ENCODE measurements around the gene MRAP.

Gene MRAP

GRCh38 chr21:32334980-32335531 lies 36.4 kb downstream of the MRAP start:
- TF ChIP-seq, protein P1, sequence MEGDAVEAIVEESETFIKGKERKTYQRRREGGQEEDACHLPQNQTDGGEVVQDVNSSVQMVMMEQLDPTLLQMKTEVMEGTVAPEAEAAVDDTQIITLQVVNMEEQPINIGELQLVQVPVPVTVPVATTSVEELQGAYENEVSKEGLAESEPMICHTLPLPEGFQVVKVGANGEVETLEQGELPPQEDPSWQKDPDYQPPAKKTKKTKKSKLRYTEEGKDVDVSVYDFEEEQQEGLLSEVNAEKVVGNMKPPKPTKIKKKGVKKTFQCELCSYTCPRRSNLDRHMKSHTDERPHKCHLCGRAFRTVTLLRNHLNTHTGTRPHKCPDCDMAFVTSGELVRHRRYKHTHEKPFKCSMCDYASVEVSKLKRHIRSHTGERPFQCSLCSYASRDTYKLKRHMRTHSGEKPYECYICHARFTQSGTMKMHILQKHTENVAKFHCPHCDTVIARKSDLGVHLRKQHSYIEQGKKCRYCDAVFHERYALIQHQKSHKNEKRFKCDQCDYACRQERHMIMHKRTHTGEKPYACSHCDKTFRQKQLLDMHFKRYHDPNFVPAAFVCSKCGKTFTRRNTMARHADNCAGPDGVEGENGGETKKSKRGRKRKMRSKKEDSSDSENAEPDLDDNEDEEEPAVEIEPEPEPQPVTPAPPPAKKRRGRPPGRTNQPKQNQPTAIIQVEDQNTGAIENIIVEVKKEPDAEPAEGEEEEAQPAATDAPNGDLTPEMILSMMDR (IDR thresholded peaks at IDR 0.05; ENCODE audit: insufficient read depth, low read depth, low read length, missing control alignments), result no peak
- DNase-seq (ENCODE audit: low read depth), result no peak
- no peak overlapping the region for H3K4me3 ChIP-seq (ENCODE audit: low read depth, low read length)

- DNase-seq (ENCODE audit: low read depth), result no peak
- TF ChIP-seq, protein P1 (IDR thresholded peaks at IDR 0.05; ENCODE audit: insufficient read depth, low read depth, low read length, missing control alignments), result no peak
- no peak overlapping the region for H3K4me3 ChIP-seq (ENCODE audit: low read depth, low read length)
These were observed 37.2 kb downstream of the MRAP start for GRCh38 chr21:32335601-32336575.

DNA sequence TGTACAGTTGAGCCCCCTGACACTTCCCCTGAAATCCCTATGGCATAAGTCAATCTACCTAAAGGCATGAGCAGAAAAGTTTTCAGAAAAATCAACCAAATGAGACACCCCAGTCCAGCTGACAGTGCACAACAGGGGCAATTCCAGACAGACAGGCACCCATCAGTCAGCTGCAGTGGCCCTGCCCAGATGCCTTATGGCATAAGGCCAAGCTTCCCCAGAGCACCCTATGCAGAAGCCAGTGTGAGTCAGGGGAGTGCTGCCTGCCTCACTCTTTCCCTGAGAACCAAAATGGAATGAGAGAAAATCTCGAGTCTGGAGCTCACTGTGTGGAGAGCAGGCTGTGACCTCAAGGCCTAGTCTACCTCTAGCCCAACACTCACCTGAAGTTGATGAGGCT lies 38.1 kb downstream of the MRAP start:
- TF ChIP-seq, protein P1 (IDR thresholded peaks at IDR 0.05; ENCODE audit: insufficient read depth, low read depth, low read length, missing control alignments), result no peak
- no peak for DNase-seq (ENCODE audit: low read depth)
- no peak overlapping the region for H3K4me3 ChIP-seq (ENCODE audit: low read depth, low read length)

GRCh38 chr21:32337206-32337605 lies 38.6 kb downstream of the MRAP start:
- TF ChIP-seq, protein P1 (IDR thresholded peaks at IDR 0.05; ENCODE audit: insufficient read depth, low read depth, low read length, missing control alignments), result no peak
- no peak for DNase-seq (ENCODE audit: low read depth)
- H3K4me3 ChIP-seq (ENCODE audit: low read depth, low read length), result no peak overlapping the region

DNA sequence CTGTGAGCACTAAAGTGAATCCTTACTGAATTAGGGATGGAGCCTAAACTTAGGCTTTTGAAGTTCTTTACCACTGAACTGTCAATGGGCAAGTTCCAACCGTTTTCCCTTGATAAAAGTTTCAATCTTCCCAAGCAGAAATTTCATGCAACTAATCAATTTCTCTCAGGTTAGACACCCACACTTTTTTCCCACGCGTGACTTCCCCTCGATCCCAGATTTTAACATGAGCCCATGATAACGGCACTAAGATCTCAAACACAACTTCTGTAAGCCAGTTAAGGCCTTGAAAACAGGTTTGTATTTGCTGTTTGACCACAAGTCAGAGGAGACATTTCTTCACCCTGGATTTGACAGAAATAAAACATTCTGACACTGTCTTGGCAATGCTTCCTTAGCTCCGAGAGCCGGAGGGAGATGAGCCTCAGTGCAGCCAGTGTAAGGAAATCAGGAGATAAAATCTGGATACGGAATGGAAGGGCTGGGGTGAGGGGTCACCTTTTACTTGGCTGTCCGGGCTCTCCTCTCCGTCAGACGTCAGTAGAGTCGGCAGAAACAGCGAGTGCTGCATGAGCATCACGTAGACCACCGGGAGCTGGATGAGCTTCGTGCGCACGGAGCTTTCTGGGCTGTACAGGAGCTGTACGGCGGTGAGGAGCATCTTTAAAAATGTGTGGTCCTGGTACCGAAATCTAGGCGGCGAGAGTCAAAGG lies 39.7 kb downstream of the MRAP start:
- no peak overlapping the region for H3K4me3 ChIP-seq (ENCODE audit: low read depth, low read length)
- TF ChIP-seq, protein P1 (IDR thresholded peaks at IDR 0.05; ENCODE audit: insufficient read depth, low read depth, low read length, missing control alignments), result no peak
- DNase-seq (ENCODE audit: low read depth), result no peak

GRCh38 chr21:32340863-32341848 lies 42.5 kb downstream of the MRAP start:
- no peak overlapping the region for H3K4me3 ChIP-seq (ENCODE audit: low read depth, low read length)
- DNase-seq (ENCODE audit: low read depth), result no peak
- TF ChIP-seq, protein P1 (IDR thresholded peaks at IDR 0.05; ENCODE audit: insufficient read depth, low read depth, low read length, missing control alignments), result no peak
